ENCODE data around the gene ALK.

DNA sequence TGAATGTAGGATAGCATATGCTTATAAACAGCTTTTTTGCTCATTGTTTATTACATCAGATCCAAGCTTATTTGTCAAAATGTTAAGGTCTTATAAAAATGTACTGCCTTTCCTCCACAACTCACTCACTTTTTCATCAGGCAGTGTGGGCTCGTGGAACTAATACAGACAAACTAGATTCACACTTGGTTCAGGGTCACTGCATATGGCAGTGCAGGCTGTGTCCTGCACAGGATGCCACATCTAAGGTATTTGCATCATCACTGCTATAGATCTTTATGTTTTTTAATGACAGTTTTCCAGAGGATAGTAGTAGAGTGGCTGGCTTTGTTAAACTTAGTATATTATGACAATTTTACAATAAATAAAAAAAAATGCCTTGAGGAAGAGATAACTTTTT lies 425.2 kb downstream of the ALK start:
- TF ChIP-seq POLR2A (IDR thresholded peaks at IDR 0.05) (no peak), CTCF (IDR thresholded peaks at IDR 0.05) (no peak)
